AG04449 (cell line): ENCODE measurements around the gene UFSP2.

ENCODE experiments used
- CTCF ChIA-PET: fragments of 350-600 bp; formaldehyde crosslinking; extraction: SDS; loops from one replicate; lab custom pipeline; 2021; ENCODE audit warnings: antibody characterized with exemption; lab: Yijun Ruan, JAX
- POLR2A ChIA-PET: fragments of 400-600, 350-600 bp; formaldehyde crosslinking; extraction: SDS; loops from one replicate; lab custom pipeline; 2020; ENCODE audit warnings: antibody characterized with exemption, inconsistent platforms; lab: Yijun Ruan, JAX
- DNase-seq: peaks from one replicate; pipeline ENCODE4 v3.0.0-alpha.2; 2010; ENCODE audit warnings: low read depth, low spot score
- H3K4me3 ChIP-seq: 2 replicates; pipeline ENCODE4 v1.5.1; 2011; ENCODE audit warnings: low read depth, mild to moderate bottlenecking, control low read depth, low read length
- CTCF ChIP-seq: IDR thresholded peaks from one replicate; pipeline ENCODE4 v1.5.1; 2011; ENCODE audit warnings: mild to moderate bottlenecking, moderate library complexity, low read length, control low read depth, inconsistent platforms; ENCODE audit not compliant: insufficient read depth; ENCODE audit errors: missing control alignments

UFSP2 gene

GRCh38 chr4:185469580-185470154, 43.9 kb upstream of the UFSP2 start:
- TF ChIP-seq CTCF = no peak
- ChIA-PET POLR2A (no interaction called here), CTCF (no interaction called here)

GRCh38 chr4:185468999-185469398, 43.2 kb upstream of the UFSP2 start:
- ChIA-PET CTCF (no interaction called here), POLR2A (no interaction called here)
- DNase-seq = no peak
- no peak overlapping the region for H3K4me3 ChIP-seq
- no peak for TF ChIP-seq CTCF

More at GRCh38 chr4:185469580-185470154, 43.9 kb upstream of the UFSP2 start:
- DNase-seq = no peak
- no peak overlapping the region for H3K4me3 ChIP-seq

GRCh38 chr4:185467991-185468390, 42.2 kb upstream of the UFSP2 start:
- CTCF ChIA-PET = no interaction called here
- DNase-seq = no peak
- no peak for TF ChIP-seq CTCF
- POLR2A ChIA-PET = no interaction called here
- H3K4me3 ChIP-seq = no peak overlapping the region

GRCh38 chr4:185467101-185467500, 41.3 kb upstream of the UFSP2 start:
- CTCF ChIA-PET = interaction anchor here (1.0 to 1.1 kb wide), 2 partner anchors 42 to 131 kb away, joined by 3 read pairs; no protein-coding TSS in a partner anchor
- POLR2A ChIA-PET = interaction anchor here (0.5 kb wide), 1 partner anchor 107 kb away, joined by 3 read pairs; no protein-coding TSS in a partner anchor
- no peak for DNase-seq
- no peak for TF ChIP-seq CTCF
- no peak overlapping the region for H3K4me3 ChIP-seq

GRCh38 chr4:185465707-185466106, 39.9 kb upstream of the UFSP2 start:
- H3K4me3 ChIP-seq = no peak overlapping the region
- DNase-seq = no peak
- POLR2A ChIA-PET = no interaction called here
- TF ChIP-seq CTCF = no peak
- CTCF ChIA-PET = no interaction called here

GRCh38 chr4:185464887-185465286, 39.1 kb upstream of the UFSP2 start:
- no peak overlapping the region for H3K4me3 ChIP-seq
- POLR2A ChIA-PET = no interaction called here
- no peak for TF ChIP-seq CTCF
- CTCF ChIA-PET = no interaction called here
- DNase-seq = no peak
